AG08395 (cell line): ENCODE data around the gene UQCC3.
"Not testable (repeated sequence)": the region's sequence is repeated elsewhere in the genome, so short reads cannot be mapped to it uniquely, and the experiment has no call there.

ENCODE experiments used
- DNase-seq: peaks from one replicate; pipeline ENCODE4 v3.0.0; 2012; ENCODE audit warnings: mixed read lengths, low spot score

The UQCC3 gene

DNA sequence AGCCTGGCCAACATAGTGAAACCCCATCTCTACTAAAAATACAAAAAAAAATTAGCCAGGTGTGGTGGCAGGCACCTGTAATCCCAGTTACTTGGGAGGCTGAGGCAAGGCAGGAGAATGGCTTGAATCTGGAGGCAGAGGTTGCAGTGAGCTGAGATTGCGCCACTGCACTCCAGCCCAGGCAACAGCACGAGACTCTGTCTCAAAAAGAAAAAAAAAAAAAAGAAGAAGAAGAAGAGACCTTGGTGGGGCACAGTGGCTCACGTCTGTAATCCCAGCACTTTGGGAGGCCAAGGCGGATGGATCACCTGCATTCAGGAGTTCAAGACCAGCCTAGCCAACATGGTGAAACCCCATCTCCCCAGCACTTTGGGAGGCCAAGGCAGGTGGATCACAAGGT, 32.4 kb downstream of the UQCC3 start:
- not testable (repeated sequence) for DNase-seq

DNA sequence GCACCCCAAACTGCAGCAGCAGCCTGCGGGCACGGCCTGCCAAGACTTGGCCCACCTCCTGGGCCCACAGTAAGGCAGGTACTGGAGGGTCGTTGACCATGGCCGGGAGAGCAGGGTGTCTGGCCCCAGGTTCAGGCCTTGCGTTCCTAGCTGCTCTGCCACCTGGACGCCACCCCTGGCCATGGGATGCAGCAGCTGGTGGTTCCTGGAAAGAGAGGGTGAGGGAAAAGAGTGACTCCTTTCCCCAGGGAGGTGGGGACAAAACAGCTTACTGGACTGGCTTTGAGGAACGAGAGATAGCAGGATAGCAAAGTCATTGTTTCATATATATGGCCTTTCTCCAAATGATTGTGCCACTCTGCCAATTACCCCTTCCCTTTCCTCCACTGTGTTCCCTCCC, 33.9 kb downstream of the UQCC3 start:
- DNase-seq = no peak

DNA sequence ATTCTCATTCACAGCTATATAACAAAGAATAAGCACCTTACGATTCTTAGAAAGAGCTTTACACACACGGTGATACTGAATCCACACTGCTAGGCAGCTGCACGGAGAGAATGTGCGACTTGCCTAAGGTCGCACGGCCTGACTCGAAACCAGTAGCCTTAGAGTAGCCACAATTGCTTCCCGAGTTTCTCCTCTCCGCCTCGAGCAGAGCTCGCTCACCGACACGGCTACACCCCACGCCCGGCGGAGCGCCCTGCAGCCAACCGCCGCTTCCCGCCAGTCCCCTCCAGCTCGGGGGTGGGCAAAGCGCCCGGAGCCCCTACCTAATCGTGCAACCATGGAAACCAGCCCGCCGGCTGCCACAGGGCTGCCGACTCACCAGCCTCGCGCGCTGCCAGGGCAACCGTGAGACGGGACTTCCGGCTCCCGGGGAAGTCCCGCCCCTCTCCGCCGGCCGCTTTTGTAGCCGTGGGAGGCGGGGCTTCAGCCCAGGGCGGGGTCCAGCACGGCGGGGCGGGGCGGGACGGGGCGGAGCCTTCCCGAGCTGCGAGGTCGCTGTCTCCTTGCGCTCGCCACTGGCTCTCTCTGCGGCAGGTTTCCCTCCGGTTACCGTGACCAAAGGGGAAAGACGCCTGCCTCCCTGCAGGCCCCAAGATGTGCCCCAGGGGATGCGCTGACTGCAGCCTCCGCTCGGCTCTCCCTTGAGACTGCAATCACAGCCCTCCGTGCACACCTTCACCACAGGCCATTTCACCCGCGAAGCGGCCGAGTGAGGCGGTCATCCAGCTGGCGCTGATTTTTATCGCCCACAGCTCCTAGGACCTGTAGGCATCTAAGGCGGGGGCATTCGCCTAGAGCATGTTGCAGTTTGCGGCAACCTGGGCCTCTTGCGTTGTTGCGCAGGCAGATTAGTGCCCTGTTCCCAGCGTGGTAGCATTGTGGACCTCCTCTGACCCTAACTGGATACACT, 34.7 kb downstream of the UQCC3 start:
- peak; percentile 96 for DNase-seq

DNA sequence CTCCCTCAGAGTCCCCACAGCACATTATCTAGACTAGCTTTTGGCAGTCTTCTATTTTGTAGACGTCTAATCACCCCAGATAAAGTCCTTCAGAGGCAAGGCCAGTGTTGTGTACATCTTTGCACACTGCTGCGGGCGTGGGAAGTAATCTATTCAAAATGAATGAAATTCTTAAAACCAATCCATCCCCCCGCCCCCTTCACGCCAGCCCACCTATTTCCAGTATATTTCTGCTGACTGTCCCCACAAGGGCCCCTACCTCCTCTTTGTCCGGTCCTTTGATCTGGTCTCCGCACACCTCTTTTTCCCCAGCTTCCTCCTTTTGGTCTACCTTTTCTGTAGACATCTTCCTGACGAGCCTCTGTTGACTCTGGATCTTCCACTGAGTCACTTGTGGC, 35.4 kb downstream of the UQCC3 start:
- no peak for DNase-seq

DNA sequence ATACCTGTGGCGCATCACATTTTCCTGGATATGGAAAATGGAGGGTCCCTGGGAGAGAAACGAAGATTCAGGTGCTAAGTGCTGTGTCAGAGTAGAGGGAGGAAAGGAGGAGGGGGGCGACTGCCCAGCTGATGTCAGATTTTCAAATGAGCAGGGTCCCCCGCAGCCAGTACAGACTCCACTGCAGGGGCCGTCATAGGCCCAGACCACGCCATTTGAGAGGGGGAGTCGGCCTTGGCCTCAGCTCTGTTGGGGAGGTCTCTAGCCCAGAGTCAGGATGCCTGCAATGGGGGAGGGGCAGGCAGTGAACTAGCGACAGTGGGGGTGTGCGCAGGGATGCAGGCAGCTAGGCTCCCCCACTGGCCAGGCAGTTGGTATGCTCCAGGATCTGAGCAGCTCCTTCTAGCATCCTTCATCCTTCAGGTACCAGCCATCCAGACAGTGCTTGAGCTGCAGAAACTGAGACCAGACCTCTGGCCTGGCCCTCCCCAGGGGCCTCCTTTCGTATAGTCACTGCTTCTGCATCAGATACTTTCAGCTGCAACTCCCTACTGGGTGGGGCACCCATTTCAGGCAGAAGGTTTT, 35.9 kb downstream of the UQCC3 start, which contains the start of the genes BSCL2 and GNG3:
BSCL2 (minus strand) TSS at position 148 of the 585 bp plus-strand sequence. CDS start 229 bp downstream, outside the sequence.
GNG3 (plus strand) TSS at position 400 of the 585 bp plus-strand sequence. CDS start 620 bp downstream, outside the sequence.
- no peak for DNase-seq

DNA sequence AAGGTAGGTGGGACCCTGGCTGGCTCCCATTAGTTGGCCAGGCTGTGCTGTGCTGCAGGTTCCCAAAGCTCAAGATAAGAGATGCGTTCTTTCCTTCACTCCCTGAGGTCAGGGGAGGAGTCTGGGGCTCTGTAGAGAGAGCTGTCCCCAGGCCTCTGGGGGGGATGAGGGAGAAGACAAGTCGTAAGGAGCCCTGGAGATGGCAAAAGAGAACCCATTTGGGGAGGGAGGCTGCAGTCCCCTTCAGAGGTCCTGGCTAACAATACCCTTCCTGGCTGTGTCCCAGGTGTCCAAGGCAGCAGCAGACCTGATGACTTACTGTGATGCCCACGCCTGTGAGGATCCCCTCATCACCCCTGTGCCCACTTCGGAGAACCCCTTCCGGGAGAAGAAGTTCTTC, 36.9 kb downstream of the UQCC3 start:
- DNase-seq = no peak

DNA sequence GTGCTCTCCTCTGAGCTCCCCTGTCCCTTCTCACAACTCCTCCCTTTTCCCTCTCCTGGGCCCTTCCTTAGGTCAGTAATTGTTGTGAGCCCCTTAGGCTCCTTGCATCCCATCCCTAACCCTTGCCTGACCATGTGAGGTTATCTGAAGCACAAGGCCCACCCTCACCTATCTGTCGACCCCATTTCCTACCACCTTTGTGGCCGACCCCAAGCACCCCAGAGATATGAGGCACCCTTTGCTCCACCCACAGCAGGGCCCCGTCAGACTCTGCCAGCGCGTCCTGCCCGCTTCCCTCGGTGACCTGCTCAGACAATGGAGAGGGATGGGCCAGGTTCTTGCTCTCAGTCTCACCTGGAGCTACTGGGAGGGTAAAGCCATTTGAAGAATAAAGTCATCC, 37.3 kb downstream of the UQCC3 start:
- DNase-seq = no peak

DNA sequence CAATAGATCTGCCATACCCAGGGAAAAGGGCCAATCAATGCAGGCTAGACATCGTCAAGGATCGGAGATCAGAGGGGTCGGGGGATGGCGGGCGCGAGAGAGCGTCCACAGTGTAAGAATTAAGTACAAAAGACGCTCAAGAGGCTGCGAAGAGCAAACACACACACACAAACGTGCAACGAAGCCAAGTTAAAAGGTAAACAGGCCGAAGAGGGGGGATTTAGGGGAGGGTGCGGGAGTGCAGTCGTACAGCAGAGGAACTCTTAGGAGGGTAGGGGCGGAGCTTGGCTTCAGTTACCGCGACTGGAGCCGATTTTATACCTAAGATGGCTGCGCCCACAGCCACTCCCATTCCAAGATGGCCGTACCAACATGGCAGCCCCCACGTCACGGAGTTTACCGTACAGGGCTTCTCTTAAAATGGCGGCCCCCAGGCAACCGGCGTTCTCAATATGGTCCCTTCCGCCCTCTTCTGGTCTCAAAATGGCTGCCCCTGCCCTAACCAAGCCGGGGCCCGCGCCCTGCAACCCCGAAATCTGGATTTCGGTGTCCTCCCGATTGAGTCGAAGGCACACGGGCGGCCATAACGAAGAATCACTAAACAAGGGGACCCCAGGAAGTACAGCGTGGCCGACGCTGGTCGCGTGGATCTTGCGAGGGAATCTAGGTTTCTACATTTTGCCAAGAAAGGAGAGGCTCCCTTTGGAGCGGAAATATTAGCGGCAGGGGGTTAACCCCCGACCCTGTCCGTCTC, 38.0 kb downstream of the UQCC3 start:
- peak; percentile 95 for DNase-seq

DNA sequence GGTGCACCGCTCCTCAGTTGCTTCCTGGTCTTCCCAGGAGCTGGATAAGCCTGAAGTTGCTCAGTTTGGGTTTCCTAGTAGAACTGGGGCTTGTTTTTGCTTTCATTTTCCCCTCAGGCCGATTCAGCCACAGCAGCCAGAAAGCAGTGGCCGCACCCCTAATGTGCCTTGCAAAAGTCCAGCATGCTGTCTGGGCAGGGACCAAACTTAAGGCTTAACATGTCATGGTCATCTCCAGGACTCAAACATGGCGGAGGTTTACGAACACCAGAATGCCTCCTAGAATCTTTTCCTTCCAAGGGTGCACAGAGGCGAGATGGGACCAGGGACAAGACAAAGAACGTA, 38.5 kb downstream of the UQCC3 start:
- peak; percentile 33 for DNase-seq

DNA sequence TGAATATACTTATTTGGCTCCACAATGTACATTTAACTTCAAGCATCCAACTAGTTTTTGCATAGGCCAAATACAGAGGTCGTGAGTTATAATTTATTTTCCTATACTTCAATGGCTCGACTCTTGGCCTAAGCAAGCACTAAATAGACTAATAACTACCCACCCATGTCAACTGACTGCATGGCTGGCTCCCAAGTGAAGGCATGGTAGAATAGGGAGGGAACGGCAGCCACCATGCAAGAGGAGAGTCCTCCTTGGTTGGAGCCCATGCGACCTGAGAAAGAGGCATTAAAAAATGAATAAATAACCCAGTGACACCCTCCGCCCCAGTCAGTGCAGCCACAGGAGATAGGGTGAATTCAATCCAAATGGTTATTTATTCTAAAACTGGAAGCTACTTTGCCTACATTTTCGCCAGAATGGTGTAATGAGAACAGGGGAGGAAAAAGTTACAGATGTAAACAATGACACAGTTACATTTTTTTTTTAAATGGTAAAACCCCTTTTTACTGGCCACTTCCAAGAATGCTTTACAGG, 40.9 kb downstream of the UQCC3 start:
- no peak for DNase-seq

DNA sequence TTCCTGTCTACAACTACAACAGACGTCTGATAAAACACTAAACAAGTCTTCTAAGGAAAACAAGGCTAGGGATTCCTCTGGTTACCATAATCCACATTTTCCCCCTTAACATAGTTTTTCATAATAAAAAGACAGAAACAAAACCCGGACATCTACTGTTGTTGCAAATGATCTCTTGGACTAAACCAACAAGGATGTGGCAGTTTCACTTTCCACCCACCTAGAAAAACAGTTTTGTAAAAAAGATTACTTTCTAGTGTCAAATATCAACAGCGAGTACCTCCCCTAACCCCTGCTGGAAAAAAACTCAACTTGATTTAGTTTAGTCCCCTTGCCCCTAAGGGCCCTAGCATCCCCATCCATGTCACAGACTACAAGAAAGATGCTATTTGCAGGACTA, 41.4 kb downstream of the UQCC3 start:
- no peak for DNase-seq

DNA sequence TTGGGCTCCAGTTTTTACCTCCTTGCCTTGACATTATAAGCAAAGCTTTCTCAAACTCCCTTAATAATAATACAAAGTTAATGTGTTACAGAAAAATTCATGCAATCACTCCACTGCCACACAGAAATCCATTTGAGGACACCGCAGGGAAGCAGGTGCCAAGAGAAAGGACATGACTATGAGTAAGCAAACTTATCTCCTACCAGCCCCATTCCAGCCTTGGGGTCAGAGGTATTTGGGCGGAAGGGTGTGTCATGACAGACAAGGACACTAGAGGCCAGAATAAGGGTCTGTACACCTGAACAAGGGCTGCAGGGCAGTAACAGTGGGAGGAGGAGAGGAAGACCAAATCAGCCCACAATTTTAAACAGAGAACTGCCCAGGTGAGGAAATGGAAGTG, 41.9 kb downstream of the UQCC3 start:
- no peak for DNase-seq

DNA sequence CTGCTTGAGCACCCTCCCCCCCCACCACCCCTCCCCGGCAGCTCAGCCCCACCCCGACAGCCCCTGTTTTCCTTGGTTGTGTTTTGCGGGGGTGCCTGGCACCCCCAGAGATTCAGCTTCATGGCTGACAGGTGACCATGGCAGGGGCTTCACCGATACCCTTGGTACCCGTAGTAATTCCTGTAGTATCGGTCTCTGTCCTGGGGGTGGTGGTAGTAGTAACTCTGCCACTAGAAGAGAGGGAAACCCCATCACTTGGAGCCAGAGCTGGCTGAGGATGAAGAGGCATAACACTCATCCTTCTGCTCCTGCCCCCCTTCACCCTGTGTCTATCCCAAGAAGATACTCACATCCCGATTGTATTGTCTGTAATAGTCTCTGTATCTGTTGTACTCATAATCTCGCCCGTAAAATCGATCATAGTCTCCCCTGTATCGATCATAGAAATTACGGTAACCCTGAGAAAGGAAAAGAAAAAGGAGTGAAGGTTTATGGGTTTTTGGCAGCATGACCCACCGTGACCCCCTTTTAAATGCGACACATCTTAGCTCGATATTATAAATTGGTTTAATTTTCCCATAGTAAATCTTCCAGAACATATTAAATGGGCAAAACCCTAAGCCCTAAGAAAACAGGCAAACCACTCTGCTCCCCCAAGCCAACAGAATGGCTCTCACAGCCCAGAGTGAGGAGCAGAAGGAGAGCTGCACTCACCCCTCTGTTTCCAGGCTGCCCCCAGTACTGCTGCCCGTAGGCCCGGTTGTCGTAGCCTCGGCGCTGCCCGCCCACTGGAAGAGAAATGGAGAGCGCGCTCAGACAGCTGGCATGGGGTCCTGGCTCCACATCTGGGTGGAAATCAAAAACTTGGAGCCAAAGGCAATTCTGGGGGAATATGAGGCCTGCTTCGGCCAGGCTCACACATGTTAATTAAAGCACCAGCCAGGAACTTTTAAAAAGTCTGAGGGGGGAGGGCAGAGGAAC, 44.0 kb downstream of the UQCC3 start:
- no peak for DNase-seq

DNA sequence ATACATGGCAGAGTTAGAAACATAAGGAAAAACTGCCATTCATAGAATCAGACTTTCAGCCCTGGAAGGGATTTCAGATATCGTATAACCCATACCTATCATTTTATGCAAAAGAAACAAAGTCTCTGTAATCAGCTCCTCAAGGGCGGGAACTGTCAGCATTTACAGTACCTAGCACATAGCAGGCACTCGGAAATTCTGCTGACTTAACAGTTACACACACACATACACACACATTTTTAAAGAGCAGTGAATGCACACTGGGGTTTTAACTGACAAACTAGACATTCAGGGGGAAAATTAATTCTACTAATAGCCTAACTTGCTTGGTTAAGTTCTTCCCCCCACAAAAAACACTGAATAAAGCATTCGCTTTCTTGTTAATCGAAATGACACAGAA, 44.7 kb downstream of the UQCC3 start:
- DNase-seq = no peak

DNA sequence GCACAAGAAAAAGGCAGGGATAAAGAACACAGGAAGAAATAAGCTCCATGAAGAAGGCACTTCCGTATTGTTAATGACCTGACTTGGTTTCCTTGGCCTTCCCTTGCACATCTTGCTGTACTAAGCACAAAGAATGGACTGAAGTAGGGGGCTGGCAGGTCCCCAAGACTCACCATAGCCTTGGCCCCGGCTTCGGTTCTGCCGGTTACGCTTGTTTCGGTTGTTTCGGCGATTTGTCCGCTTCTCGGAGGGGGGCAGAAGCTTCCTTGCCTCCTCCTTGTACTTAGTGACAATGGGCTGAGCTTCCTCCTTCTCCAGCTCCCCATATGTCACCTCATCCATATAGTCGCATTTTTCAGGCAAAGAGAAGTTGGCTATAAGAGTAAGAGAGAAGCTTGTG, 45.3 kb downstream of the UQCC3 start:
- no peak for DNase-seq

DNA sequence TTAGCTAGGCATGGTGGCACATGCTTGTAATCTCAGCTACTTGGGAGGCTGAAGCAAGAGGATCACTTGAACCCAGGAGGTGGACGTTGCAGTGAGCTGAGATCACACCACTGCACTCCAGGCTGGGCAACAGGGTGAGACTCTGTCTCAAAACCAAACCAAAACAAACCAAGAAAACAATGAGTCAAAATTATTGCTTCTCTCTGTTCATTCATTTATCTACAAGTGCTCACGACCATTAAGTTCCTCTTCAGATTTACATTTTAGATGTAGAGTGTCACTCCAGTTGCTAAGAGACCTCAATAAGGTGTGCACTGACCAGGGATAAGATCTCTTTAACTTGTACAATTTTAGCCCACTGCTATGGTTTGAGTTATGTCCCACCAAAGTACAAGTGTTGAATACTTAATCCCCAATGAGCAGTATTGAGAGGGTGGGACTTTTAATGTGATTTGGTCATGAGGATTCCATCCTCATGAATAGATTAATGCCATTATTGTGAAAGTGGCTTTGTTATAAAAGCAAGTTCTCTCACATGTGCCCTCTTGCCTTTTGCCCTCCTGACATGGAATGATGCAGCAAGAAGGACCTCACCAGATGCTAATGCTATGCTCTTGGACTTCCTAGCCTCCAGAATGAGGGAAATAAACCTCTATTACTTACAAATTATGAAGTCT, 48.0 kb downstream of the UQCC3 start:
- no peak for DNase-seq

DNA sequence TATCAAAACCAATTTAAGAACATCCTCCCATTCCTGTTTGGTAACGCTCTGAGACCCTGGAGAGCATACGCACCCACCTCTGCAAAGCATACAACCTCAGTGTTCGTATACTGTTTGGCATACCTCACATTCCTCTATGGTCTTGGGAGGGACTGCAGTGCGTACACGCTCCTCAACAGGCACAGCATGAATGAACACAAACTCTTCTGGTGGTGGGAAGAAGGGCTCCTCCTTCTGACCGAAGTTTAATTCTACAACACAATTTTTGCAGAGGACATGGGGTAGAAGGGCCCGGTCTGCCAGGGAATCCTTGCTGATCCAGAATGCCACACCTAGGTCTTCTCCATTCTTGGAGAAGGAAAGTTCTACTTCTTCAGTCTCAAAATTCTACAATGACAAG, 50.5 kb downstream of the UQCC3 start:
- DNase-seq = no peak
